Measurements from ENCODE around the gene ERG. TPM values are rescaled to one million over a fixed set of nuclear protein-coding genes. Genes with fewer than 3 reads are reported as not detected.

The ERG gene
- total RNA-seq, 3 donors from 2014 or later = 4.0 to 8.4 (median 4.3) TPM

- Histone ChIP-seq H3K4me1 (ENCODE audit: low read depth) (no peaks in the 10 kb centered on the region), H3K4me3 (no peak overlapping the region), H3K36me3 (ENCODE audit: low read depth) (no peaks in the 10 kb centered on the region), H3K9me3 (no peaks in the 10 kb centered on the region)
- DNase-seq (no peak), ATAC-seq (no peak)
- intact Hi-C loops (cut with DNase I, micrococcal nuclease) = no loop called here
- TF ChIP-seq CTCF (IDR thresholded peaks at IDR 0.05) = no peak
These were observed 96.9 kb downstream of the ERG start for GRCh38 chr21:38401191-38401926.

- intact Hi-C loops (cut with DNase I, micrococcal nuclease) = no loop called here
- H3K4me3 ChIP-seq = no peak overlapping the region
- ATAC-seq (no peak), DNase-seq (no peak)
- no peaks in the 10 kb centered on the region for H3K36me3 ChIP-seq (ENCODE audit: low read depth)
- TF ChIP-seq CTCF (IDR thresholded peaks at IDR 0.05) = no peak
- no peaks in the 10 kb centered on the region for H3K9me3 ChIP-seq
- H3K4me1 ChIP-seq (ENCODE audit: low read depth) = no peaks in the 10 kb centered on the region
These were observed 97.9 kb downstream of the ERG start for GRCh38 chr21:38400195-38400919.

- no peak for DNase-seq
- no peak for TF ChIP-seq CTCF (IDR thresholded peaks at IDR 0.05)
- Histone ChIP-seq H3K4me1 (ENCODE audit: low read depth) (no peaks in the 10 kb centered on the region), H3K4me3 (no peak overlapping the region), H3K9me3 (no peaks in the 10 kb centered on the region), H3K36me3 (ENCODE audit: low read depth) (no peaks in the 10 kb centered on the region)
- no peak for ATAC-seq
- intact Hi-C loops (cut with DNase I, micrococcal nuclease) = no loop called here
These were observed 99.2 kb downstream of the ERG start for GRCh38 chr21:38399103-38399502.

- Histone ChIP-seq H3K36me3 (ENCODE audit: low read depth) (no peaks in the 10 kb centered on the region), H3K9me3 (no peaks in the 10 kb centered on the region), H3K4me3 (no peak overlapping the region), H3K4me1 (ENCODE audit: low read depth) (no peaks in the 10 kb centered on the region)
- intact Hi-C loops (cut with DNase I, micrococcal nuclease) = no loop called here
- no peak for TF ChIP-seq CTCF (IDR thresholded peaks at IDR 0.05)
- ATAC-seq = no peak
- DNase-seq = no peak
These were observed 102.0 kb downstream of the ERG start for GRCh38 chr21:38396325-38396724.

- no peaks in the 10 kb centered on the region for H3K36me3 ChIP-seq (ENCODE audit: low read depth)
- DNase-seq (no peak), ATAC-seq (no peak)
- H3K4me1 ChIP-seq (ENCODE audit: low read depth) = no peaks in the 10 kb centered on the region
- H3K9me3 ChIP-seq = no peaks in the 10 kb centered on the region
- H3K4me3 ChIP-seq = no peak overlapping the region
- intact Hi-C loops (cut with DNase I, micrococcal nuclease) = no loop called here
- TF ChIP-seq CTCF (IDR thresholded peaks at IDR 0.05) = no peak
These were observed 102.7 kb downstream of the ERG start for GRCh38 chr21:38395581-38395980.

Measured in mucosa of descending colon (tissue), 3 donors.